Measurements from ENCODE around the gene CHMP2A. TPM values are rescaled to one million over a fixed set of nuclear protein-coding genes. Genes with fewer than 3 reads are reported as not detected.
A peak's percentile ranks its signal among the peaks of the same experiment; 100 is the strongest.

Gene CHMP2A
- total and polyA plus RNA-seq, 2 of the 8 experiments (the other 6 are each of a cell fraction or from before 2014, with no cell fraction given), result 70.0 to 132 TPM

DNA sequence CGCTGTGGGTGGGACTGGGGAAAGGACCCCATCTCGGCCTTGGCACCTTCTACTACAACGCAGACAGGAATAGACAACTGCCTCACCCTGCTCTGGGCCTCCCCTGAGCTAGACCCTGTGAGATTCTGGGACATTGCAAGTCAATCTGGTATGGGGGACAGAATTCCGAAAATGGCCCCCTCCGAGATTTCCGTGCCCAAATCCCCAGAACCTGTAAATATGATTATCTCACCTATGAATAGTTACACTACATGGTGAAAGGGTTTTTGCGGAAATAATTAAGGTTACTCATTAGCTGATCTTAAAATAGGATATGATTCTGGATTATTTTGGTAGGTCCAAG is 34.7 kb downstream of the CHMP2A start:
- Histone ChIP-seq H3K4me3 (ENCODE audit: extremely low read depth in 1 of 4, insufficient read depth in 2 of 4, low read depth in 3 of 4, low read length in 4 of 4) (peak overlapping the region; percentile 54 to 87 (median 70)), H2BK20ac (ENCODE audit: low read length) (no peak overlapping the region), H3K23me2 (ENCODE audit: low read depth, low read length) (peaks cover 7% of the 10 kb centered on the region), H3K36me3 (ENCODE audit: control insufficient read depth in 2 of 4, insufficient read depth in 4 of 4, low read length in 3 of 4) (peaks cover 0 to 9% (median 2%) of the 10 kb centered on the region in 4 experiments; a peak in 2 of 8 replicates), H4K91ac (replicated peaks; ENCODE audit: insufficient read length, low read length) (peak overlapping the region; percentile 79), H3K4me1 (replicated peaks in 1 of 4; ENCODE audit: control insufficient read depth in 3 of 4, insufficient read depth in 4 of 4, low read length in 3 of 4) (peaks cover 0 to 26% (median 13%) of the 10 kb centered on the region in 4 experiments; a peak in 6 of 7 replicates), H2BK15ac (ENCODE audit: low read length) (no peak overlapping the region), H2BK120ac (replicated peaks; ENCODE audit: low read depth, low read length) (no peak overlapping the region), H2BK5ac (ENCODE audit: low read depth, low read length) (peak overlapping the region; percentile 89), H3K14ac (ENCODE audit: insufficient read length) (no peak overlapping the region), H3K18ac (ENCODE audit: extremely low read depth, low read length) (peak overlapping the region; percentile 71), H2AFZ (ENCODE audit: low read length) (no peak overlapping the region), H3K4ac (replicated peaks; ENCODE audit: insufficient read length, low read depth, low read length) (peak overlapping the region; percentile 10), H3K9me3 (ENCODE audit: insufficient read depth in 2 of 2, low read depth in 1 of 2, low read length in 1 of 2) (no peaks in the 10 kb centered on the region), H4K8ac (ENCODE audit: extremely low read depth, insufficient read depth, low read length) (peak overlapping the region; percentile 68; the same call in 1 of the 2 replicates), H3K79me2 (ENCODE audit: control insufficient read depth in 1 of 2, insufficient read depth in 2 of 2, low read length in 2 of 2) (peaks cover 0 to 15% of the 10 kb centered on the region in 2 experiments; a peak in 1 of 4 replicates), H4K5ac (ENCODE audit: insufficient read length, low read depth, low read length) (peak overlapping the region; percentile 67), H3K56ac (replicated peaks; ENCODE audit: insufficient read length, low read depth, low read length) (no peak overlapping the region), H2AK5ac (ENCODE audit: low read depth, low read length) (no peak overlapping the region), H3K23ac (ENCODE audit: insufficient read length) (no peak overlapping the region), H3K4me2 (ENCODE audit: insufficient read depth in 1 of 2, low read depth in 2 of 2, low read length in 2 of 2) (peak overlapping the region; percentile 67 to 85), H3K27me3 (replicated peaks in 1 of 4; ENCODE audit: control insufficient read depth in 3 of 4, extremely low read depth in 1 of 4, insufficient read depth in 3 of 4, low read length in 3 of 4) (no peaks in the 10 kb centered on the region; a peak in 1 of 7 replicates), H3K9ac (replicated peaks in 1 of 4; ENCODE audit: extremely low read depth in 1 of 4, low read depth in 3 of 4, low read length in 3 of 4) (peak overlapping the region; percentile 39 to 90 (median 82); a peak in 6 of 7 replicates), H2BK12ac (ENCODE audit: low read depth, low read length) (no peak overlapping the region; the same call in 1 of the 2 replicates), H4K20me1 (replicated peaks in 1 of 2; ENCODE audit: control insufficient read depth in 1 of 2, insufficient read depth in 2 of 2, low read length in 2 of 2) (peaks cover 2 to 9% of the 10 kb centered on the region in 2 experiments), H3K79me1 (ENCODE audit: low read depth, low read length) (peaks cover 2% of the 10 kb centered on the region; the same call in 1 of the 2 replicates), H3K27ac (ENCODE audit: low read depth, low read length) (peak overlapping the region; percentile 91; the same call in 1 of the 2 replicates)
- DNase-seq (ENCODE audit: low read depth in 1 of 2, low spot score in 2 of 2) (no peak), FAIRE-seq (no peak)
- ChIA-PET POLR2A (ENCODE audit: partially characterized antibody) (interaction anchor here (0.6 to 21.3 kb wide), 27 partner anchors 8 to 194 kb away, joined by 3 to 650 read pairs (median 5); partner anchors contain the start of genes CHMP2A, RPS5, TRIM28 and UBE2M), CTCF (ENCODE audit: partially characterized antibody) (interaction anchor here (0.7 to 5.2 kb wide), 32 partner anchors 12 to 243 kb away, joined by 3 to 35 read pairs (median 7); partner anchors contain the start of genes CHMP2A, TRIM28 and UBE2M)
- 38% methylated on average over 7 of the region's 7 CpGs; no CpG with 5 or more reads in 1 of the 2 experiments for WGBS, 2 experiments (ENCODE audit: extremely low coverage in 1 of 2, insufficient coverage in 1 of 2, insufficient read length in 1 of 2, insufficient replicate concordance in 2 of 2, low coverage in 1 of 2, low lambda C conversion rate in 2 of 2, missing lambda C conversion rate in 1 of 2)
- TF ChIP-seq BCL11A (IDR thresholded peaks at IDR 0.05; ENCODE audit: low read depth in 2 of 2, low read length in 2 of 2) (no peak), PHF8 (conservative IDR thresholded peaks at IDR 0.05; ENCODE audit: low read depth, low read length) (no peak), EZH2 (IDR thresholded peaks at IDR 0.05; ENCODE audit: low read depth, low read length, severe bottlenecking) (no peak), SIN3A (conservative IDR thresholded peaks at IDR 0.05 in 1 of 2, IDR thresholded peaks at IDR 0.05 in 1 of 2; ENCODE audit: low read depth in 1 of 2, low read length in 2 of 2) (no peak), ASH2L (IDR thresholded peaks at IDR 0.05; ENCODE audit: low read length) (no peak), SIX5 (IDR thresholded peaks at IDR 0.05; ENCODE audit: low read depth, low read length) (no peak), BRCA1 (IDR thresholded peaks at IDR 0.05; ENCODE audit: low read depth, low read length) (no peak)
- TF ChIP-seq, protein P1, sequence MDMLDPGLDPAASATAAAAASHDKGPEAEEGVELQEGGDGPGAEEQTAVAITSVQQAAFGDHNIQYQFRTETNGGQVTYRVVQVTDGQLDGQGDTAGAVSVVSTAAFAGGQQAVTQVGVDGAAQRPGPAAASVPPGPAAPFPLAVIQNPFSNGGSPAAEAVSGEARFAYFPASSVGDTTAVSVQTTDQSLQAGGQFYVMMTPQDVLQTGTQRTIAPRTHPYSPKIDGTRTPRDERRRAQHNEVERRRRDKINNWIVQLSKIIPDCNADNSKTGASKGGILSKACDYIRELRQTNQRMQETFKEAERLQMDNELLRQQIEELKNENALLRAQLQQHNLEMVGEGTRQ (IDR thresholded peaks at IDR 0.05; ENCODE audit: low read length), result no peak

Measured in H1 (cell line).